K562 (cell line): ENCODE measurements around the gene P4HB. TPM values are rescaled to one million over a fixed set of nuclear protein-coding genes. Genes with fewer than 3 reads are reported as not detected.

Experiments
- ADNP ChIP-seq: fragments of 200-800 bp; sonication (Bioruptor generic); IDR thresholded peaks from 2 replicates; pipeline ENCODE4 v1.6.1; 2016; ENCODE audit warnings: missing genetic modification characterization, missing compliant biosample characterization
- BCOR ChIP-seq: fragments of 450-650 bp; IDR thresholded peaks from 2 replicates; pipeline ENCODE4 v1.6.1; 2016
- CEBPB ChIP-seq: fragments of 450-650 bp; IDR thresholded peaks from 2 replicates; pipeline ENCODE4 v1.6.1; 2016; ENCODE audit warnings: missing genetic modification characterization, missing compliant biosample characterization
- CREB1 ChIP-seq, 2 experiments: sonication (generic) in 1 of 2; formaldehyde crosslinking in 1 of 2; IDR thresholded peaks; 2 replicates each; pipeline versions ENCODE4 v1.6.1 to v1.8.0; 2012 to 2022; ENCODE audit warnings: inconsistent platforms in 1 of 2, mild to moderate bottlenecking in 1 of 2, missing genetic modification reagents in 1 of 2, moderate library complexity in 1 of 2
- DPF2 ChIP-seq: fragments of 450-650 bp; IDR thresholded peaks from 2 replicates; pipeline ENCODE4 v1.6.1; 2016
- FIP1L1 ChIP-seq: fragments of 200-400 bp; formaldehyde crosslinking; IDR thresholded peaks from 2 replicates; pipeline ENCODE4 v1.6.1; 2018; ENCODE audit warnings: mild to moderate bottlenecking, low read depth, low read length; ENCODE audit not compliant: poor library complexity, severe bottlenecking
- GTF2E2 ChIP-seq: fragments of 200-800 bp; sonication (Bioruptor generic); IDR thresholded peaks from 2 replicates; pipeline ENCODE4 v1.6.1; 2016; ENCODE audit warnings: missing genetic modification characterization, missing compliant biosample characterization
- HOMEZ ChIP-seq: fragments of 250-450 bp; sonication (Bioruptor Pico); IDR thresholded peaks from 2 replicates; pipeline ENCODE4 v1.4.0; 2020; ENCODE audit warnings: mild to moderate bottlenecking, moderate library complexity
- LCOR ChIP-seq: sonication (generic); formaldehyde crosslinking; IDR thresholded peaks from 2 replicates; pipeline ENCODE4 v1.8.0; 2022; ENCODE audit warnings: mild to moderate bottlenecking, missing genetic modification reagents
- MECOM ChIP-seq: fragments of 250-450 bp; sonication (Bioruptor Pico); IDR thresholded peaks from 2 replicates; pipeline ENCODE4 v1.8.0; 2022; ENCODE audit warnings: inconsistent platforms
- MYBL2 ChIP-seq, 2 experiments: fragments of 450-650 bp in 1 of 2; sonication (generic) in 1 of 2; formaldehyde crosslinking in 1 of 2; IDR thresholded peaks; 2 replicates each; pipeline versions ENCODE4 v1.6.1 to v1.8.1; 2017 to 2022; ENCODE audit warnings: borderline replicate concordance in 1 of 2, inconsistent platforms in 1 of 2, low read depth in 1 of 2, mild to moderate bottlenecking in 1 of 2, missing genetic modification reagents in 1 of 2, moderate library complexity in 1 of 2
- NUFIP1 ChIP-seq: fragments of 450-650 bp; IDR thresholded peaks from 2 replicates; pipeline ENCODE4 v1.6.1; 2018; ENCODE audit not compliant: partially characterized antibody
- PHB ChIP-seq: fragments of 250-450 bp; sonication (Bioruptor Pico); IDR thresholded peaks from 2 replicates; pipeline ENCODE4 v1.5.0; 2021
- POLR2AphosphoS2 ChIP-seq: IDR thresholded peaks from 2 replicates; pipeline ENCODE4 v1.6.1; 2012; ENCODE audit warnings: low read length, improper control_type of control experiment
- SMAD1 ChIP-seq: fragments of 150-350 bp; IDR thresholded peaks from 2 replicates; pipeline ENCODE4 v1.6.1; 2014; ENCODE audit warnings: low read length, low read depth; ENCODE audit not compliant: partially characterized antibody
- VEZF1 ChIP-seq: fragments of 200-800 bp; sonication (Bioruptor generic); IDR thresholded peaks from 2 replicates; pipeline ENCODE4 v1.6.1; 2017; ENCODE audit warnings: missing genetic modification characterization, missing compliant biosample characterization
- ZBTB34 ChIP-seq: fragments of 250-450 bp; sonication (Bioruptor Pico); IDR thresholded peaks from 2 replicates; pipeline ENCODE4 v1.8.0; 2021; ENCODE audit warnings: mild to moderate bottlenecking, moderate library complexity
- ZC3H8 ChIP-seq: fragments of 450-650 bp; IDR thresholded peaks from 2 replicates; pipeline ENCODE4 v1.6.1; 2017
- ZNF146 ChIP-seq: IDR thresholded peaks from one replicate; pipeline ENCODE4 v1.6.1; 2018; ENCODE audit warnings: missing compliant biosample characterization; ENCODE audit not compliant: unreplicated experiment
- ZNF395 ChIP-seq: fragments of 200-800 bp; sonication (Bioruptor generic); IDR thresholded peaks from 2 replicates; pipeline ENCODE4 v1.6.1; 2017; ENCODE audit warnings: missing genetic modification characterization, missing compliant biosample characterization
- ZNF431 ChIP-seq: sonication (generic); formaldehyde crosslinking; IDR thresholded peaks from 2 replicates; pipeline ENCODE4 v1.8.0; 2022; ENCODE audit warnings: mild to moderate bottlenecking, missing genetic modification reagents
- ZNF444 ChIP-seq: fragments of 250-450 bp; sonication (Bioruptor Pico); IDR thresholded peaks from 2 replicates; pipeline ENCODE4 v1.4.0; 2020; ENCODE audit warnings: mild to moderate bottlenecking, moderate library complexity
- polyA plus RNA-seq, 8 experiments: library from polyadenylated mRNA; depleted of rRNA in 4 of 8; stranded (reverse) in 5 of 8; unstranded in 3 of 8; fragments of >200 nt; fragmentation: Nextera tagmentation in 2 of 8; fragmentation: Illumina TruSeq in 1 of 8; extraction: Ambion mirVana in 2 of 8; extraction: Trizol in 1 of 8; gene quantifications; 2 replicates each; pipeline versions ENCODE4 v1.2.1 to v1.2.3, GENCODE V29; 2011 to 2014; ENCODE audit warnings: inconsistent platforms in 1 of 8, missing spikeins in 1 of 8
- total RNA-seq, 7 experiments: library from RNA; depleted of rRNA in 6 of 7; stranded (reverse); fragments of >200 nt in 6 of 7; fragmentation: Illumina TruSeq in 2 of 7; extraction: Trizol in 2 of 7; gene quantifications; 2 replicates each; pipeline versions ENCODE4 v1.2.1 to v1.2.3, GENCODE V29; 2011 to 2021; ENCODE audit warnings: low replicate concordance in 1 of 7

P4HB gene
- total and polyA plus RNA-seq, 9 of the 15 experiments (the other 6 are each of a cell fraction or from before 2014, with no cell fraction given): 4.4 to 645 (median 325) TPM

- TF ChIP-seq BCOR: no peak
- TF ChIP-seq HOMEZ (CRISPR knock-in tag): peak; percentile 93; the same call in 1 of the 2 replicates
- no peak for TF ChIP-seq ADNP (tag)
- no peak for TF ChIP-seq NUFIP1
- peak; percentile 90 for TF ChIP-seq CREB1 (IDR thresholded peaks at IDR 0.05)
- peak; percentile 91 for TF ChIP-seq CREB1 (CRISPR knock-in tag; IDR thresholded peaks at IDR 0.05)
- TF ChIP-seq ZNF444 (CRISPR knock-in tag): peak; percentile 73; the same call in 1 of the 2 replicates
- no peak for TF ChIP-seq ZNF431
- peak; percentile 94 for TF ChIP-seq MECOM (CRISPR knock-in tag)
- peak; percentile 39; the same call in 1 of the 2 replicates for TF ChIP-seq GTF2E2 (tag)
- TF ChIP-seq LCOR: peak; percentile 19; the same call in 1 of the 2 replicates
- peak; percentile 95 for TF ChIP-seq VEZF1 (CRISPR knock-in tag)
- TF ChIP-seq SMAD1: no peak
- TF ChIP-seq FIP1L1: peak; percentile 19
- TF ChIP-seq ZNF395: peak; percentile 100
- TF ChIP-seq CEBPB (tag): peak; percentile 99
- no peak for TF ChIP-seq POLR2AphosphoS2
- no peak for TF ChIP-seq MYBL2 (IDR thresholded peaks at IDR 0.05; ENCODE audit: low read depth)
- no peak for TF ChIP-seq MYBL2 (CRISPR knock-in tag; IDR thresholded peaks at IDR 0.05; ENCODE audit: borderline replicate concordance)
- no peak for TF ChIP-seq ZC3H8
- no peak for TF ChIP-seq ZNF146 (CRISPR knock-in tag)
- TF ChIP-seq DPF2: no peak; the same call in 1 of the 2 replicates
- TF ChIP-seq PHB (CRISPR knock-in tag): no peak
- no peak for TF ChIP-seq ZBTB34
Measured at GRCh38 chr17:81860756-81861568, 627 bp upstream of the P4HB start (continued).
